ENCODE data around the gene AKT3. TPM values are rescaled to one million over a fixed set of nuclear protein-coding genes. Genes with fewer than 3 reads are reported as not detected.

AKT3 gene
- total RNA-seq, 1 donor from 2014 or later, result 107 TPM

DNA sequence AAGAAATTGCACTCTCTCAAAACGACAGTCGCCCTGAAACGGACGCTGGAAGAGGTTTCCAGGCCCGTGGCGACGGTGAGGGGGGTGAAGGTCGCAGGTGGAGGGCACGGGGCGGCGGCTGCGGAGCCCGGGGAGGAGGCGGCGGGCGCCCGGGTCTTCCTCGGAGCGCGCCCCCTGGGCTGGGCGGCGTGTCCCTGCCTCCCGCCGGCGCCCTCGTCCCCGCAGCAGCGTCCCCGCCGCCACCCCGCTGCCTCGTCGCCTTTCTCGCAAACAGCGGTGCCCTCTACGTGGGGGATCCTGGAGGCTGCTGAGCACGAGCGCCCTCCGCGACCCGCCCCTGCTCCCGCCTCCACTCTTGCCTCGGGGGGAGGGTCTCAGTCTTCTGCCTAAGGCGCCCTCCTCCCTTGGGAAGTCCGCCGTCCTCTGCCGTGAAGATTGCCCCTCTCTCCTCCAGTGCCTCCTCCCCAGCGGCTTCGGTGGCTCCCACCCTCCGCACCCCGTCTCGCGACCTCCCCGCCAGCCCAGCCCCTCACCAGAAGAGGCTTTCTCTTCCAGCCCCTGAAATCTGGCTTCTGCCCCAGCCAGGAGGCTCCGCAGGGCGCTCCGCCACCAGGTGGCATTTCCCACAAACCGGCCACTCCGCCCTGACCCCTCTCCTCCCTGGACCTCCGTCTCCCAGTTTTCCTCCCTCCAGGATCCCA, 366.8 kb downstream of the AKT3 start:
- peak overlapping the region; percentile 60 for H3K4me3 Mint-ChIP-seq (ENCODE audit: unreplicated experiment)
- no peaks in the 10 kb centered on the region for H3K27me3 Mint-ChIP-seq (ENCODE audit: unreplicated experiment)
- DNase-seq (ENCODE audit: extremely low spot score, unreplicated experiment), result no peak
- TF ChIP-seq, protein P1, sequence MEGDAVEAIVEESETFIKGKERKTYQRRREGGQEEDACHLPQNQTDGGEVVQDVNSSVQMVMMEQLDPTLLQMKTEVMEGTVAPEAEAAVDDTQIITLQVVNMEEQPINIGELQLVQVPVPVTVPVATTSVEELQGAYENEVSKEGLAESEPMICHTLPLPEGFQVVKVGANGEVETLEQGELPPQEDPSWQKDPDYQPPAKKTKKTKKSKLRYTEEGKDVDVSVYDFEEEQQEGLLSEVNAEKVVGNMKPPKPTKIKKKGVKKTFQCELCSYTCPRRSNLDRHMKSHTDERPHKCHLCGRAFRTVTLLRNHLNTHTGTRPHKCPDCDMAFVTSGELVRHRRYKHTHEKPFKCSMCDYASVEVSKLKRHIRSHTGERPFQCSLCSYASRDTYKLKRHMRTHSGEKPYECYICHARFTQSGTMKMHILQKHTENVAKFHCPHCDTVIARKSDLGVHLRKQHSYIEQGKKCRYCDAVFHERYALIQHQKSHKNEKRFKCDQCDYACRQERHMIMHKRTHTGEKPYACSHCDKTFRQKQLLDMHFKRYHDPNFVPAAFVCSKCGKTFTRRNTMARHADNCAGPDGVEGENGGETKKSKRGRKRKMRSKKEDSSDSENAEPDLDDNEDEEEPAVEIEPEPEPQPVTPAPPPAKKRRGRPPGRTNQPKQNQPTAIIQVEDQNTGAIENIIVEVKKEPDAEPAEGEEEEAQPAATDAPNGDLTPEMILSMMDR (IDR thresholded peaks at IDR 0.05), result peak; percentile 18
- H3K9me3 Mint-ChIP-seq (ENCODE audit: unreplicated experiment), result no peaks in the 10 kb centered on the region
- H3K36me3 Mint-ChIP-seq (ENCODE audit: unreplicated experiment), result no peaks in the 10 kb centered on the region
- H3K27ac Mint-ChIP-seq (ENCODE audit: unreplicated experiment), result no peak overlapping the region
- H3K4me1 Mint-ChIP-seq (ENCODE audit: unreplicated experiment), result peaks cover 14% of the 10 kb centered on the region

DNA sequence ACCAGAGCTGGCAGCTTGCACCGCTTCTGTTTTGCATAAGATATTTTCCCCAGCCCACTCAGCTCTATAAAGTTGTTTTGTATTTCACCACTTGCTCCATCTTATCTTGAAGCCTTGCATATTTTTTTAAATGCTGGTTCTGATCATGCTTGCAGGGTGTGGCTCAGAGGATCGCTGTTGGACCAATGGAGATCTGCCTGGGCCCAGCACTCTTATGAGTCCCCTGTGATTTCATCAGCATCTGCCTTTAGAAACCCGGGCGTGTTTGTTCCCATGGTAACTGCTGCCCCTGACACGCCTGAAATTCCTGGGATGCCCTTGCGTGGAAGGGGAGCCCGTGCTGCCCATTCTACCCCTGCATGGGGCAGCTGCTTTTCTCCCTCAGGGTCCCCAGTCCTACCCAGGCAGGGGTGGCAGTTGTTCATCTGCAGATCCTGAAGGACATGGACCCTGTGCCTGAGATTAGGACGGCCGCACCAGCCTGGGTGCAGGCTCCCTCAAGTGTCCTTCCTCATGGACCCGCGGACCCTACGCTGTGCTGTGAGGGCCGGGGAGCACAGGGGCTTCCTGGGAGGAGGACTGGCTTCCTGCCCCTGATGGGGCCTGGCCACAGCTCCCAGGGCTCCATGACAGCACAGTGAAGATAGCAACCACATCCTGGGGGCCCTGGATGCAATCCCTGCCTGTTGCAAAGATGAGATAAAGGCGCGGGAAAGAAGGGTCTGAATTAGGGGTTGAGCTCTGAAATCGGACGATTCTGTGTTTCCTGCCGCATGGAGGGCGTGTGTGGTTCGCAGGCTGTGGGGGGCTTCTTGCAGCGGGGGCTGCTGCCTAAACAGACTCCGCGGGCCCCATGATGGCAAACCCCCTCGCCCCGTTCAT, 367.7 kb downstream of the AKT3 start:
- H3K9me3 Mint-ChIP-seq (ENCODE audit: unreplicated experiment), result no peaks in the 10 kb centered on the region
- H3K4me3 Mint-ChIP-seq (ENCODE audit: unreplicated experiment), result peak overlapping the region; percentile 60
- H3K36me3 Mint-ChIP-seq (ENCODE audit: unreplicated experiment), result no peaks in the 10 kb centered on the region
- no peak overlapping the region for H3K27ac Mint-ChIP-seq (ENCODE audit: unreplicated experiment)
- no peak for DNase-seq (ENCODE audit: extremely low spot score, unreplicated experiment)
- TF ChIP-seq, protein P1 (IDR thresholded peaks at IDR 0.05), result no peak
- H3K4me1 Mint-ChIP-seq (ENCODE audit: unreplicated experiment), result peaks cover 14% of the 10 kb centered on the region
- no peaks in the 10 kb centered on the region for H3K27me3 Mint-ChIP-seq (ENCODE audit: unreplicated experiment)

DNA sequence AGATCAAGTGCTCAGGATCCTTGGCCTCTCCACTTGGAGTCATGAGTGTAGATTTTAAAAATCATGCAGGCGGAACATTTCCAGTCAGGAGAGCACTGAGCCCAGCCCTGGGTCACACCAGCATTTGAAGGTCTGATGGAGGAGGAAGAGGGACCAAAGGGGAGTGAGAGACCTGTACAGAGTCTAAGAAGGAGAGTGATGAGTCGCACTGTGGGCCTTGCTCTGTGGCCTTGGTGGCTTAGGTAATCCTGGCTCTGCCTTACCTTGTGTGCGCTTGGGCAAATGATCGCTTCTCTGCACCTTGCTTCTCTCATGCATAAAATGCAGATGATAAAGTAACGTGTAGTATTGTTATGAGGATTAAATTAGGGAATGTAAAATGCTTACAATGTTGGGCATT, 368.9 kb downstream of the AKT3 start:
- H3K9me3 Mint-ChIP-seq (ENCODE audit: unreplicated experiment), result no peaks in the 10 kb centered on the region
- no peaks in the 10 kb centered on the region for H3K36me3 Mint-ChIP-seq (ENCODE audit: unreplicated experiment)
- TF ChIP-seq, protein P1 (IDR thresholded peaks at IDR 0.05), result no peak
- no peaks in the 10 kb centered on the region for H3K27me3 Mint-ChIP-seq (ENCODE audit: unreplicated experiment)
- peaks cover 14% of the 10 kb centered on the region for H3K4me1 Mint-ChIP-seq (ENCODE audit: unreplicated experiment)
- no peak overlapping the region for H3K4me3 Mint-ChIP-seq (ENCODE audit: unreplicated experiment)
- no peak overlapping the region for H3K27ac Mint-ChIP-seq (ENCODE audit: unreplicated experiment)
- no peak for DNase-seq (ENCODE audit: extremely low spot score, unreplicated experiment)

DNA sequence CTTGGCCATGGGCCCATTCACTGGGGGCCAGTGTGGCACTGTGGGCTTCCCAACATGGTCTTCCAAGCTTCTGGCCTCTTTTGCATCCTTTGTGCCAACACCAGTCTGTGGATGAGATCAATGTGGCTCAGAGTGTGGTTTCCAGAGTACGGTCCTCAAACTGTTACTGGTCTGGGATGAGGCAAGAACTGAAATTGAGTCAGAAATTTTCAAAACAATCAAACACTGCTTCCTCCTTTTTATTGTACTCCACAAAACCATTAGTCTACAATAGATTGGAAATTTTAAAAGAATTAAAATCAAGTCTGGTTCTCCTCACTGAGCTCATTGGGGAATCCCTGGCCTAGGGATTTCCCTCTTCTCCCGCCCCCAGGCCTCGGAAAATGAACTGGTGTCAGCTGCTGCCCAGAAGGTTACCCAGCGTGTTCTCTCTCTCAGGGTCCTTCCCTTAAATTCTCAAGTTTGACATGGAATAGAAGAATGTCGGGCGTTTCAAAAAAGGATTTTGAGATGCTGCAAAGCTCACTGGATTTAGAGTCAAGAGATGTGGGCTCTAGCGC, 372.2 kb downstream of the AKT3 start:
- H3K4me1 Mint-ChIP-seq (ENCODE audit: unreplicated experiment), result peaks cover 21% of the 10 kb centered on the region
- no peaks in the 10 kb centered on the region for H3K27me3 Mint-ChIP-seq (ENCODE audit: unreplicated experiment)
- H3K36me3 Mint-ChIP-seq (ENCODE audit: unreplicated experiment), result peaks cover 7% of the 10 kb centered on the region
- DNase-seq (ENCODE audit: extremely low spot score, unreplicated experiment), result peak; percentile 54
- H3K4me3 Mint-ChIP-seq (ENCODE audit: unreplicated experiment), result no peak overlapping the region
- TF ChIP-seq, protein P1 (IDR thresholded peaks at IDR 0.05), result no peak
- H3K9me3 Mint-ChIP-seq (ENCODE audit: unreplicated experiment), result no peaks in the 10 kb centered on the region
- H3K27ac Mint-ChIP-seq (ENCODE audit: unreplicated experiment), result no peak overlapping the region

DNA sequence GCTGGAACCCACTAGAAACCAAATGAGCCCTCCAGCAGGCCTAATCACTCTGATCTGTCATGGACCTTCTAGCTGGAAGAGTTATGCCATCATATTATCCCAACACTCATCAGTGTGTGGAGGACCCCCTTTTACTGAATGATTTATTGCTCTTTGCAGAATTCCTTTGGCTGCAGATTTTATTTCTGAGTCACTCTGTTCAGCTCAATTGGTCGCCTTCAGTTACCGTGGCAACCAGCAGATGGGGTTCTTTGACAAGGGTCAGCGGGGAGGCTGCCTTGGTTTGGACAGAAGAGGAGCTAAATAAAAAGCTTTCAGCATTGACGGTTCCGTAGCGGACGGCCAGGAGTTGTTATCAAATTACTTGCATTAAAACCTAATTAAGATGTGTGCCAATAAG, 374.1 kb downstream of the AKT3 start:
- H3K27me3 Mint-ChIP-seq (ENCODE audit: unreplicated experiment), result no peaks in the 10 kb centered on the region
- peaks cover 14% of the 10 kb centered on the region for H3K4me1 Mint-ChIP-seq (ENCODE audit: unreplicated experiment)
- TF ChIP-seq, protein P1 (IDR thresholded peaks at IDR 0.05), result peak; percentile 45

More for the DNA sequence above, 374.1 kb downstream of the AKT3 start:
- Mint-ChIP-seq H3K27ac (ENCODE audit: unreplicated experiment) (no peak overlapping the region), H3K4me3 (ENCODE audit: unreplicated experiment) (no peak overlapping the region), H3K36me3 (ENCODE audit: unreplicated experiment) (peaks cover 7% of the 10 kb centered on the region), H3K9me3 (ENCODE audit: unreplicated experiment) (no peaks in the 10 kb centered on the region)
- no peak for DNase-seq (ENCODE audit: extremely low spot score, unreplicated experiment)
